Skeletal muscle satellite cell (primary cell): ENCODE results near the gene CLCNKA.
"Not testable (repeated sequence)": the region's sequence is repeated elsewhere in the genome, so short reads cannot be mapped to it uniquely, and the experiment has no call there.

Source experiments
- H3K27me3 ChIP-seq: 2 replicates; pipeline ENCODE4 v1.7.0; 2013; ENCODE audit warnings: low read length; ENCODE audit not compliant: control insufficient read depth, insufficient read depth
- H3K36me3 ChIP-seq: 2 replicates; pipeline ENCODE4 v1.7.0; 2013; ENCODE audit warnings: mild to moderate bottlenecking, control low read depth, low read length; ENCODE audit not compliant: insufficient read depth
- H3K4me1 ChIP-seq: 2 replicates; pipeline ENCODE4 v1.7.0; 2013; ENCODE audit warnings: low read length; ENCODE audit not compliant: control insufficient read depth, insufficient read depth
- H3K4me2 ChIP-seq: 2 replicates; pipeline ENCODE4 v1.7.0; 2013; ENCODE audit warnings: mild to moderate bottlenecking, low read length
- H3K4me3 ChIP-seq: 2 replicates; pipeline ENCODE4 v1.7.0; 2013; ENCODE audit warnings: low read length
- H3K9ac ChIP-seq: 2 replicates; pipeline ENCODE4 v1.7.0; 2013; ENCODE audit warnings: mild to moderate bottlenecking, low read depth, low read length, moderate library complexity
- H3K9me3 ChIP-seq: replicated peaks from 2 replicates; pipeline ENCODE4 v1.7.0; 2013; ENCODE audit warnings: mild to moderate bottlenecking, control low read depth, low read length

Gene CLCNKA

GRCh38 chr1:15989776-15990175 lies 32.1 kb upstream of the CLCNKA start:
- Histone ChIP-seq H3K4me1 (no peaks in the 10 kb centered on the region), H3K4me3 (no peak overlapping the region), H3K36me3 (no peaks in the 10 kb centered on the region), H3K27me3 (peaks cover 7% of the 10 kb centered on the region), H3K9me3 (no peaks in the 10 kb centered on the region), H3K4me2 (no peak overlapping the region), H3K9ac (no peak overlapping the region)

GRCh38 chr1:15991427-15992186 lies 30.2 kb upstream of the CLCNKA start:
- Histone ChIP-seq H3K4me3 (no peak overlapping the region), H3K36me3 (no peaks in the 10 kb centered on the region), H3K9me3 (no peaks in the 10 kb centered on the region), H3K4me1 (no peaks in the 10 kb centered on the region), H3K4me2 (no peak overlapping the region), H3K9ac (no peak overlapping the region), H3K27me3 (peaks cover 7% of the 10 kb centered on the region)

- Histone ChIP-seq H3K4me2 (no peak overlapping the region), H3K27me3 (peaks cover 7% of the 10 kb centered on the region), H3K4me3 (no peak overlapping the region), H3K4me1 (no peaks in the 10 kb centered on the region), H3K36me3 (no peaks in the 10 kb centered on the region), H3K9ac (no peak overlapping the region), H3K9me3 (no peaks in the 10 kb centered on the region)
These were observed 29.7 kb upstream of the CLCNKA start for GRCh38 chr1:15992187-15992553.

- no peak overlapping the region for H3K4me2 ChIP-seq
- no peak overlapping the region for H3K4me3 ChIP-seq
- H3K9me3 ChIP-seq: no peaks in the 10 kb centered on the region
- peaks cover 12% of the 10 kb centered on the region for H3K27me3 ChIP-seq
- H3K4me1 ChIP-seq: no peaks in the 10 kb centered on the region
- no peak overlapping the region for H3K9ac ChIP-seq
- H3K36me3 ChIP-seq: no peaks in the 10 kb centered on the region
These were observed 29.0 kb upstream of the CLCNKA start for GRCh38 chr1:15992582-15993500.

DNA sequence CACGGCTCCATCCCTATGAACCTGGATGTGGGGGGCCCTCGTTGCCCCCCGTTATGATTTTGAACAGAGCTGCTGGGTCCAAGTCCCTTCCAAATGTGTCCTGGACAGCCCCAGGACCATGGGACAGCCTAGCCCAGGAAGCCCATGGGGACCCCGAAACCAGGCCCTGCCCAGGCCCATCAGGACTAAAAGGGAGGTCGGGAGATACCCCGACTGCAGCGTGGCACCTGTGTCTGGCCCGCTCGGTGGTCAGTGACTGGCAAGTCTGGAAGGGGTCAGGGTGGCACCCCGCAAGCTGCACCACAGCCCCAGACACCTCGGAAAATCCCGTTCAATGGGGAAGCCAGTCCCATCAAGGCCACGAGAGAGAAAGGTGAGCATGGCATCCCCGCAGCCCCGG lies 28.2 kb upstream of the CLCNKA start:
- Histone ChIP-seq H3K27me3 (peaks cover 20% of the 10 kb centered on the region), H3K4me2 (no peak overlapping the region), H3K9ac (no peak overlapping the region), H3K36me3 (no peaks in the 10 kb centered on the region), H3K4me3 (no peak overlapping the region), H3K4me1 (no peaks in the 10 kb centered on the region), H3K9me3 (no peaks in the 10 kb centered on the region)

GRCh38 chr1:15994081-15994480 lies 27.8 kb upstream of the CLCNKA start:
- peaks cover 20% of the 10 kb centered on the region for H3K27me3 ChIP-seq
- H3K36me3 ChIP-seq: no peaks in the 10 kb centered on the region
- no peak overlapping the region for H3K4me2 ChIP-seq
- H3K4me3 ChIP-seq: no peak overlapping the region
- H3K9me3 ChIP-seq: no peaks in the 10 kb centered on the region
- no peak overlapping the region for H3K9ac ChIP-seq
- no peaks in the 10 kb centered on the region for H3K4me1 ChIP-seq

GRCh38 chr1:15994590-15995351 lies 27.1 kb upstream of the CLCNKA start:
- Histone ChIP-seq H3K4me1 (no peaks in the 10 kb centered on the region), H3K9me3 (no peaks in the 10 kb centered on the region), H3K4me2 (no peak overlapping the region), H3K9ac (no peak overlapping the region), H3K4me3 (no peak overlapping the region), H3K27me3 (peaks cover 17% of the 10 kb centered on the region), H3K36me3 (no peaks in the 10 kb centered on the region)

DNA sequence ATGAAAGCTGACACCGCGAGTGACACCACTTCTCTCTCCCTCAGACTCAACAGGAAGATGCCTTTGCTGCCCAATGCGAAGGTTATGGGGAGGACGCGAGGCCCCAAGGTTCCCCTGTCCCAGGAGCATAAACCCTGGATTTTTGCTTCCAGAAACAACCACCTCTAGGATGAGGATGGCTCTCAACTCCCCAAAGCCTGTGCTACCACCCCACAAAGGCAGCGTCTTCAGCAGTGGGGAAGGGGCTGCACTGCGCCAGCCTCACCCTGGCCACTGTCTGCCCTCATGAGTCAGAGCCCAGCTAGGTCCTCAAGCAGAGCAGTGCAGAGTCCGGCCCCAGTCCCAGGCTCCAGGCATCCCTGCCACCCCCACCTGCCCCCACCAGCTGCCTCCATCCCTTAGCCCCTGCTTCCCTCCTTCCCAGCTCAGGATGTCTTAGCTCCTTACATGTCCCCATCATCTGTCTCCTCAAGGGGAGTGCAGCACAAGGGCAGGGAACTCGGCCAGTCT lies 24.7 kb upstream of the CLCNKA start:
- Histone ChIP-seq H3K9ac (no peak overlapping the region), H3K4me3 (no peak overlapping the region), H3K9me3 (no peaks in the 10 kb centered on the region), H3K27me3 (peaks cover 12% of the 10 kb centered on the region), H3K4me2 (no peak overlapping the region), H3K4me1 (no peaks in the 10 kb centered on the region), H3K36me3 (no peaks in the 10 kb centered on the region)

- no peak overlapping the region for H3K4me2 ChIP-seq
- no peak overlapping the region for H3K4me3 ChIP-seq
- no peaks in the 10 kb centered on the region for H3K4me1 ChIP-seq
- no peaks in the 10 kb centered on the region for H3K9me3 ChIP-seq
- H3K27me3 ChIP-seq: peaks cover 12% of the 10 kb centered on the region
- no peak overlapping the region for H3K9ac ChIP-seq
- H3K36me3 ChIP-seq: no peaks in the 10 kb centered on the region
These were observed 24.1 kb upstream of the CLCNKA start for GRCh38 chr1:15997637-15998280.

GRCh38 chr1:15998929-15999328 lies 22.9 kb upstream of the CLCNKA start:
- H3K9me3 ChIP-seq: no peaks in the 10 kb centered on the region
- no peak overlapping the region for H3K4me3 ChIP-seq
- no peak overlapping the region for H3K9ac ChIP-seq
- H3K36me3 ChIP-seq: no peaks in the 10 kb centered on the region
- no peak overlapping the region for H3K4me2 ChIP-seq
- H3K27me3 ChIP-seq: peaks cover 12% of the 10 kb centered on the region
- H3K4me1 ChIP-seq: no peaks in the 10 kb centered on the region

- H3K36me3 ChIP-seq, H3K9ac ChIP-seq, H3K4me1 ChIP-seq, H3K9me3 ChIP-seq, H3K4me3 ChIP-seq, H3K4me2 ChIP-seq: not testable (repeated sequence)
- H3K27me3 ChIP-seq: peaks cover 12% of the 10 kb centered on the region
These were observed 20.6 kb upstream of the CLCNKA start for GRCh38 chr1:16001274-16001673.
